Body of pancreas (tissue), 4 donors: ENCODE measurements around the gene ARFGAP3. TPM values are rescaled to one million over a fixed set of nuclear protein-coding genes. Genes with fewer than 3 reads are reported as not detected.
A peak's percentile ranks its signal among the peaks of the same experiment; 100 is the strongest.

Experiments used
- ATAC-seq: fragments of 150-250 bp; one replicate; pipeline ENCODE4 v1.9.1; 2016
- DNase-seq, 4 donors: peaks; one replicate each; pipeline ENCODE4 v3.0.0-alpha.2; 2019
- H3K27ac ChIP-seq, 4 donors: fragments of 200-600 bp; sonication (generic); 1 replicate in 3 of 4; 2 replicates in 1 of 4; pipeline versions ENCODE4 v1.5.1 to v1.6.1; 2016 to 2019; ENCODE audit warnings: mild to moderate bottlenecking in 1 of 4, mixed read lengths in 1 of 4, moderate library complexity in 1 of 4
- H3K27me3 ChIP-seq, 2 donors: fragments of 200-600 bp; sonication (generic); one replicate each; pipeline ENCODE4 v1.6.0; 2016; ENCODE audit warnings: mild to moderate bottlenecking in 1 of 2
- H3K36me3 ChIP-seq, 2 donors: fragments of 200-600 bp; sonication (generic); replicated peaks in 1 of 2; 2 replicates each; pipeline ENCODE4 v1.5.1; 2016; ENCODE audit warnings: low read depth in 2 of 2; ENCODE audit not compliant: insufficient read depth in 1 of 2
- H3K4me1 ChIP-seq: fragments of 200-600 bp; sonication (generic); one replicate; pipeline ENCODE4 v1.6.0; 2016
- H3K4me3 ChIP-seq, 2 donors: fragments of 200-600 bp; sonication (generic); 1 replicate in 1 of 2; 2 replicates in 1 of 2; pipeline ENCODE4 v1.5.1; 2016 to 2019
- H3K9me3 ChIP-seq, 3 donors: fragments of 200-600 bp; sonication (generic); 1 replicate in 2 of 3; 2 replicates in 1 of 3; pipeline ENCODE4 v1.5.1; 2016
- POLR2A ChIP-seq, 3 donors: fragments of 450-650 bp; IDR thresholded peaks; one replicate each; pipeline ENCODE4 v1.6.1; 2016; ENCODE audit warnings: antibody characterized with exemption in 3 of 3, mild to moderate bottlenecking in 2 of 3
- WGBS, 2 donors: methylation state at CpG; one replicate each; pipeline ENCODE4 v1.1.5; 2017; 5-methylcytosine and 5-hydroxymethylcytosine counted together
- intact Hi-C: fragments of 100-400 bp; cut with DNase I; formaldehyde crosslinking; loops from one replicate; pipeline ENCODE4 v1.15.1; 2023
- total RNA-seq, 2 donors: library from RNA; depleted of rRNA; stranded (reverse); fragments of >200 nt; gene quantifications; one replicate each; pipeline ENCODE4 v1.1.0, GENCODE V29; 2016
- TF ChIP-seq, protein P1 (sequence below), 7 experiments: fragments of 450-650 bp in 4 of 7; fragments of 200-600 bp in 3 of 7; sonication (generic) in 3 of 7; IDR thresholded peaks; one replicate each; pipeline ENCODE4 v1.5.1; 2016 to 2019; ENCODE audit warnings: antibody characterized with exemption in 7 of 7

Gene ARFGAP3
- total RNA-seq, 2 donors from 2014 or later, result 64.3 to 73.2 TPM

DNA sequence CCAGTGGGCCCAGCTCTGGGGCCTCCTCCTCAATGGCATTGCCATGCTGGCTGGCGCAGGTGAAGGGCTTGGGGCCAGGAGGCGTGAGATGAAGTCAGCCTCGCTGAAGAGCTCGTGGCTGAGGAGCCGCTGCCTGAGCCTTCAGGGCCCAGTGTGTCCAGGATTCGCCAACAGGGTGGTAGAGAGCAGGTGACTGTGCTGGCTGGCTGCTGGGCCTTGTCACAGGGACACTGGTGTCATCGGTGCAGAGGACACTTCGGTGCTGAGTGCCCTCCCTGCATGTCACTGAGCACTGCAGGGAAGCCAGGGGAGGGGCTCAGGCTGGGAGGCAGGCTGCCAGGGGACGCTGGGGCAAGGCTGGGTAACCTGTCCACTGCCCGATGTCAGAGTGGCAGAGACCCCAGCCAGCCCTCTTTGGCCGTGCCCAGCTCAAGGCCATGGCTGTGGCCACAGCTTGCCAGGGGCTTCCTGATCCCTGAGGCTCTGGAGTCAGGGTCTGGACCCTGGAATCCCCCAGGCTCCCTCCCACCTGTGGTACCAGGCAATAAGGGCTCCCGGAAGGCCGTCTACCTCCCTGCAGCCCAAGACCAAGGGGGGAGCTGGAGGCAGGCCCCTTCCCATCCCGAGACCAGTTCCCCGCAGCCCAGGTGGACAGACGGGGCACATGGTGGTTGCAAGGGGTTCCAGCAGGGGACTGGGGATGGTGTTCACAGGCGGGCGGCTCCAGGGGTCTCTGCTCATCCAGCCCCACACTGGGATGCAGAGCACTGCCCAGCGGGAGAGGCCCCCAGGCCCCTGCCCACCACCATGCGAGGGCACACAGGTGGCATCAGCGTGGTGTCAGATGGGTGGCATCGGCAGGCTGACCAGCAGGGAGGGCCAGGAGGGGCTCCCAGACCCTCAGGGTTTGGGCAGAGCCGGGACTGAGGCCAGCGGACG, 63.9 kb downstream of the ARFGAP3 start:
- Histone ChIP-seq H3K9me3 (no peaks in the 10 kb centered on the region), H3K27ac (no peak overlapping the region), H3K4me3 (no peak overlapping the region), H3K27me3 (no peaks in the 10 kb centered on the region), H3K4me1 (no peaks in the 10 kb centered on the region), H3K36me3 (peaks cover 6 to 18% of the 10 kb centered on the region in 2 donors)
- TF ChIP-seq, protein P1, sequence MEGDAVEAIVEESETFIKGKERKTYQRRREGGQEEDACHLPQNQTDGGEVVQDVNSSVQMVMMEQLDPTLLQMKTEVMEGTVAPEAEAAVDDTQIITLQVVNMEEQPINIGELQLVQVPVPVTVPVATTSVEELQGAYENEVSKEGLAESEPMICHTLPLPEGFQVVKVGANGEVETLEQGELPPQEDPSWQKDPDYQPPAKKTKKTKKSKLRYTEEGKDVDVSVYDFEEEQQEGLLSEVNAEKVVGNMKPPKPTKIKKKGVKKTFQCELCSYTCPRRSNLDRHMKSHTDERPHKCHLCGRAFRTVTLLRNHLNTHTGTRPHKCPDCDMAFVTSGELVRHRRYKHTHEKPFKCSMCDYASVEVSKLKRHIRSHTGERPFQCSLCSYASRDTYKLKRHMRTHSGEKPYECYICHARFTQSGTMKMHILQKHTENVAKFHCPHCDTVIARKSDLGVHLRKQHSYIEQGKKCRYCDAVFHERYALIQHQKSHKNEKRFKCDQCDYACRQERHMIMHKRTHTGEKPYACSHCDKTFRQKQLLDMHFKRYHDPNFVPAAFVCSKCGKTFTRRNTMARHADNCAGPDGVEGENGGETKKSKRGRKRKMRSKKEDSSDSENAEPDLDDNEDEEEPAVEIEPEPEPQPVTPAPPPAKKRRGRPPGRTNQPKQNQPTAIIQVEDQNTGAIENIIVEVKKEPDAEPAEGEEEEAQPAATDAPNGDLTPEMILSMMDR (IDR thresholded peaks at IDR 0.05), result no peak
- TF ChIP-seq POLR2A (IDR thresholded peaks at IDR 0.05), result no peak
- peak; percentile 15 for ATAC-seq
- intact Hi-C loops, result no loop called here
- 68 to 80% methylated on average over 1 to 23 of the region's 25 CpGs for WGBS, 2 donors
- peak in 3 of 4 donors; percentile 11 to 49 (median 39) for DNase-seq

DNA sequence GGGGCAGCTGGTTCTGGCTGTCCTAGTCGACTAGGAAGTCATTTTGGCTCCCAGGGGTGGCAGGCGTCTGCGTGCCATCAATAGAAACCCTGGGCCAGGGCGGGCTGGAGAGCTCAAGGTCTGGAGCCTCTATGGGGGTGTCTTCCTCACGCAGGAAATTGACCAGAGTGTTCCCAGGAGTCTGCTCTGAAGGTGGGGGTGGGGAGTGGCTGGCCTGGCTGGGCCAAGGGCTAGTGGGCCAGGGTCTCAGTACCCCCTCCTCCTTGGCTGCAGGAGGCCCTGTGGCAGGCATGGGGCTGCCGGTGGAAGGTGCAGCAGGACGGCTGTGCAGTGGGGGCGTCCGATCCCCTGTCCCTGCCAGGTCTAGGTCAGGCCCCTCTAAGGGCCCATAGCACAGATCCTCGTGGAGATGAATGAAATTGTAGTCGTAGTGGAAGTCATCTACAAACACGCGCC, 64.6 kb downstream of the ARFGAP3 start:
- 71 to 92% methylated on average over 2 to 13 of the region's 13 CpGs for WGBS, 2 donors
- peaks cover 0 to 13% of the 10 kb centered on the region in 2 donors for H3K36me3 ChIP-seq
- ATAC-seq, result no peak
- no peaks in the 10 kb centered on the region for H3K4me1 ChIP-seq
- DNase-seq, result no peak
- TF ChIP-seq POLR2A (IDR thresholded peaks at IDR 0.05), result no peak
- TF ChIP-seq, protein P1 (IDR thresholded peaks at IDR 0.05), result no peak
- intact Hi-C loops, result no loop called here
- H3K27me3 ChIP-seq, result no peaks in the 10 kb centered on the region
- no peaks in the 10 kb centered on the region for H3K9me3 ChIP-seq
- H3K4me3 ChIP-seq, result no peak overlapping the region
- H3K27ac ChIP-seq, result peak overlapping the region in 1 of 4 donors; percentile 36

DNA sequence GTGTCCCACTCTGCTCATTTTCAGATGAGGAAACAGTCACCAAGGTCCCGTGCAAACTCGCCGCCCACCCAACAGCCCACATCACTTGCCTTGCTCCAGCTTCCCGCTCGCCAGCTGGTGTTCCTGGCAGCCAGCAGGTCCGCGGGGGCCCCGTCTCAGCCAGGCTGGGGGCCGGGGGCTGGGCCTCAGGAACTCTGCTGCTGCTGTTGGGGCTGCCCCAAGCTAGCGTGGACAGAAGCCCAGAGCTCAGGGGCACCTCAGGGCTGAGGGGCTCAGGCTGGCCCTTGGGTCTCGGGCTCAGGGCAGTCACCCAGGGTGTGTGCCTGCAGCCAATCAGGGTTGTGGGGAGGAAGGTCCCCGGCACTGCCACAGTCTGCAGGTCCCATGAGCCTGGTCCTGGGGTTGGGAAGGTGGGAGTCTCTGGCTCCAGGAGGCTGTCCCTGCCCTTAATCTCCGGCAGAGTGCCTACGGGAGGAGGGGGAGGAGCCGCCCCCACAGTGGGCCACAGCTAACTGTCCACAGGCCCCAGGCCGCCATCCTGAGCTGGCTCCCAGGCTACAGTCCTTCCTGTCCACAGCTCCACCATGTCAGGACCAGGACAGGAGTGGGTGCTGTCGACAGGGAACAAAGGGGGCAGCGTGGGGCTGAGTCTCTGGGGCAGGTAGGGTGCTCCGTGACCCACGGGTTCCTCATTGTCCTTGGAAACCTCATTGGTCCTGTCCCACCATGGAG, 65.2 kb downstream of the ARFGAP3 start:
- no peaks in the 10 kb centered on the region for H3K9me3 ChIP-seq
- H3K36me3 ChIP-seq, result peaks cover 0 to 7% of the 10 kb centered on the region in 2 donors
- no peaks in the 10 kb centered on the region for H3K27me3 ChIP-seq
- DNase-seq, result peak in 2 of 4 donors; percentile 21 to 24
- H3K4me3 ChIP-seq, result no peak overlapping the region
- intact Hi-C loops, result no loop called here
- H3K4me1 ChIP-seq, result no peaks in the 10 kb centered on the region
- 53 to 60% methylated on average over 1 to 20 of the region's 20 CpGs for WGBS, 2 donors
- peak overlapping the region in 1 of 4 donors; percentile 36 for H3K27ac ChIP-seq
- TF ChIP-seq, protein P1 (IDR thresholded peaks at IDR 0.05), result no peak
- no peak for TF ChIP-seq POLR2A (IDR thresholded peaks at IDR 0.05)
- ATAC-seq, result peak; percentile 17

DNA sequence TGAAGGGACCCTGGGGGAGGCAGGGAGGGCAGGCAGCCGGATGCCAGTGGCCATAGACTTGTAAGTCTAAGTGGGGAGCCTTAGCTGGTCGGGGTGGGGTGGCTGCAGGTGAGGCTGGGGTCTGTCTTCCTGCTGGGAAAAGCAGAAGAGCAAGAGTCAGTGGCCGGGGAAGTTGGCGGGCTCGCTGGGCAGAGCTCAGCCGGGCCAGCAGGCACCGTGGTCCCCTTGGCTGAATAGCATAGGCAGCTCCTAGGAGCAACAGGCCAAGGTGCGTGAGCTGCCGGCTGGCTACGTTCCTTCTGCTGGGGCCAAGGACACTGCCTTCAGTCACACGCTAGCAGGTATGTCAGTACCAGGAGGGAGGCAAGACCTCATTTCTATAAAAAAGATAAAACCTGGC, 68.6 kb downstream of the ARFGAP3 start:
- ATAC-seq (no peak), DNase-seq (no peak)
- Histone ChIP-seq H3K9me3 (no peaks in the 10 kb centered on the region), H3K27ac (no peak overlapping the region), H3K27me3 (no peaks in the 10 kb centered on the region), H3K4me1 (no peaks in the 10 kb centered on the region), H3K4me3 (no peak overlapping the region), H3K36me3 (no peaks in the 10 kb centered on the region)
- WGBS, 2 donors, result 43 to 64% methylated on average over 7 to 11 of the region's 11 CpGs
- TF ChIP-seq, protein P1 (IDR thresholded peaks at IDR 0.05), result no peak
- no peak for TF ChIP-seq POLR2A (IDR thresholded peaks at IDR 0.05)
- intact Hi-C loops, result no loop called here
